Measurements from ENCODE around the gene CCT8. TPM values are rescaled to one million over a fixed set of nuclear protein-coding genes. Genes with fewer than 3 reads are reported as not detected.

Gene CCT8
- total and polyA plus RNA-seq, 2 donors (not counting 1 experiment from before 2014, with no cell fraction given): 59.2 to 92.8 TPM

- H3K9me3 Mint-ChIP-seq (ENCODE audit: insufficient read depth): no peaks in the 10 kb centered on the region
- Histone ChIP-seq H3K4me1 (ENCODE audit: control insufficient read depth in 2 of 2, insufficient read depth in 2 of 2, low read length in 2 of 2) (peaks cover 0 to 6% of the 10 kb centered on the region in 2 donors), H3K9me3 (ENCODE audit: control extremely low read depth in 1 of 3, control insufficient read depth in 2 of 3, insufficient read depth in 1 of 3, low read length in 2 of 3) (no peaks in the 10 kb centered on the region), H3K4me2 (replicated peaks; ENCODE audit: low read depth, low read length, poor library complexity, severe bottlenecking) (no peak overlapping the region), H3K4me3 (ENCODE audit: control extremely low read depth in 1 of 5, extremely low read depth in 1 of 5, insufficient read depth in 1 of 5, low read depth in 2 of 5, low read length in 4 of 5) (no peak overlapping the region), H2AFZ (ENCODE audit: insufficient read depth, low read depth, low read length, poor library complexity, severe bottlenecking) (no peak overlapping the region), H3K9ac (ENCODE audit: low read length) (no peak overlapping the region), H4K20me1 (ENCODE audit: control insufficient read depth, insufficient read depth, low read length, poor library complexity, severe bottlenecking) (no peaks in the 10 kb centered on the region), H3K27ac (ENCODE audit: low read length in 2 of 2) (no peak overlapping the region), H3K36me3 (replicated peaks in 1 of 2; ENCODE audit: control extremely low read depth in 1 of 2, control insufficient read depth in 1 of 2, extremely low read depth in 1 of 2, insufficient read depth in 2 of 2, low read length in 1 of 2) (no peaks in the 10 kb centered on the region), H3K27me3 (replicated peaks in 1 of 4; ENCODE audit: control extremely low read depth in 1 of 4, control insufficient read depth in 3 of 4, insufficient read depth in 4 of 4, low read length in 3 of 4) (no peaks in the 10 kb centered on the region), H3K79me2 (ENCODE audit: control insufficient read depth, insufficient read depth, low read length) (no peaks in the 10 kb centered on the region)
- no peak for TF ChIP-seq EZH2 (IDR thresholded peaks at IDR 0.05; ENCODE audit: borderline replicate concordance, insufficient read depth, low read depth, low read length, poor library complexity, severe bottlenecking)
- H3K27ac Mint-ChIP-seq: no peak overlapping the region
- no peak overlapping the region for H3K4me3 Mint-ChIP-seq
- ATAC-seq (ENCODE audit: low read depth) (no peak), DNase-seq (no peak)
- intact Hi-C loops (cut with micrococcal nuclease): no loop called here
- ChIA-PET CTCF (interaction anchor here (1.6 to 1.8 kb wide), 2 partner anchors 26 to 257 kb away, joined by 3 to 10 read pairs; no protein-coding TSS in a partner anchor), POLR2A (no interaction called here)
- WGBS (ENCODE audit: insufficient coverage): no CpG with 5 or more reads among the region's 8 CpGs
- H3K4me1 Mint-ChIP-seq: peaks cover 20% of the 10 kb centered on the region
- H3K27me3 Mint-ChIP-seq: no peaks in the 10 kb centered on the region
Measured at GRCh38 chr21:29115899-29116298, 42.5 kb upstream of the CCT8 start.

- intact Hi-C loops (cut with micrococcal nuclease): no loop called here
- H3K4me1 ChIP-seq (ENCODE audit: control insufficient read depth in 2 of 2, insufficient read depth in 2 of 2, low read length in 2 of 2): peaks cover 0 to 6% of the 10 kb centered on the region in 2 donors
- ATAC-seq (ENCODE audit: low read depth): no peak
- H3K79me2 ChIP-seq (ENCODE audit: control insufficient read depth, insufficient read depth, low read length): no peaks in the 10 kb centered on the region
- H3K9me3 ChIP-seq (ENCODE audit: control extremely low read depth in 1 of 3, control insufficient read depth in 2 of 3, insufficient read depth in 1 of 3, low read length in 2 of 3): no peaks in the 10 kb centered on the region
- no peak overlapping the region for H3K27ac ChIP-seq (ENCODE audit: low read length in 2 of 2)
- no peak overlapping the region for H3K4me2 ChIP-seq (replicated peaks; ENCODE audit: low read depth, low read length, poor library complexity, severe bottlenecking)
- H3K9ac ChIP-seq (ENCODE audit: low read length): no peak overlapping the region
- H3K4me3 ChIP-seq (ENCODE audit: control extremely low read depth in 1 of 5, extremely low read depth in 1 of 5, insufficient read depth in 1 of 5, low read depth in 2 of 5, low read length in 4 of 5): no peak overlapping the region
- H4K20me1 ChIP-seq (ENCODE audit: control insufficient read depth, insufficient read depth, low read length, poor library complexity, severe bottlenecking): no peaks in the 10 kb centered on the region
- 91% methylated on average over 3 of the region's 5 CpGs for WGBS (ENCODE audit: insufficient coverage)
- POLR2A ChIA-PET: no interaction called here
- H3K27ac Mint-ChIP-seq: no peak overlapping the region
- peaks cover 14% of the 10 kb centered on the region for H3K4me1 Mint-ChIP-seq
- DNase-seq: no peak
- no peak overlapping the region for H3K4me3 Mint-ChIP-seq
- H3K36me3 ChIP-seq (replicated peaks in 1 of 2; ENCODE audit: control extremely low read depth in 1 of 2, control insufficient read depth in 1 of 2, extremely low read depth in 1 of 2, insufficient read depth in 2 of 2, low read length in 1 of 2): no peaks in the 10 kb centered on the region
- no peaks in the 10 kb centered on the region for H3K27me3 ChIP-seq (replicated peaks in 1 of 4; ENCODE audit: control extremely low read depth in 1 of 4, control insufficient read depth in 3 of 4, insufficient read depth in 4 of 4, low read length in 3 of 4)
- H3K9me3 Mint-ChIP-seq (ENCODE audit: insufficient read depth): no peaks in the 10 kb centered on the region
- TF ChIP-seq CTCF (IDR thresholded peaks at IDR 0.05) (no peak), EZH2 (IDR thresholded peaks at IDR 0.05; ENCODE audit: borderline replicate concordance, insufficient read depth, low read depth, low read length, poor library complexity, severe bottlenecking) (no peak)
- CTCF ChIA-PET: interaction anchor here (1.8 kb wide), 1 partner anchor 25 kb away, joined by 10 read pairs; no protein-coding TSS in a partner anchor
- H3K27me3 Mint-ChIP-seq: no peaks in the 10 kb centered on the region
- H2AFZ ChIP-seq (ENCODE audit: insufficient read depth, low read depth, low read length, poor library complexity, severe bottlenecking): no peak overlapping the region
Measured at GRCh38 chr21:29114765-29115500, 41.5 kb upstream of the CCT8 start.
